NT2/D1 (cell line): Measurements from ENCODE around the gene GABRA4.

Experiments used
- SUZ12 ChIP-seq: IDR thresholded peaks from 2 replicates; pipeline ENCODE4 v1.6.1; 2011; ENCODE audit not compliant: insufficient read length, insufficient read depth; ENCODE audit errors: extremely low read depth
- YY1 ChIP-seq: IDR thresholded peaks from 2 replicates; pipeline ENCODE4 v1.6.1; 2011; ENCODE audit not compliant: insufficient read length, insufficient read depth
- ZNF274 ChIP-seq: IDR thresholded peaks from 2 replicates; pipeline ENCODE4 v1.6.1; 2011; ENCODE audit warnings: mild to moderate bottlenecking, low read depth, low read length

DNA sequence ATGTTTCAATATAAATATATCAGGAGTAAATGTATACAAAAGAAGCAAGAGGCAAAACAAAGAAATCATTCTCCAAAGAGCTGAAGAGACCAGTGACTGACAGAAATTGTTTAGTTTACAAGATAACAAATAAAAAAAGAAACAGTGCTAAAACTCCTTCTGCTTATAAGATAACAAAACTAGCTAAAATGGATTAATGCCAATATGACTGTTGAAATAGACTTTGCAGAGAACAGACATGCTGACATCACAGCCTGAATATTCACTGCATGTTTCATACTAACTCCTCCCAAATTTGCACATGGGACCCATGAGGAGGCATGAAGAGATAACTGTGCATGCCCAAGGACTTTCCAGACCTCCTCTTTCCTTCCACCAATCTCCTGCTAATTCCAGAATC is 6.2 kb upstream of the GABRA4 start:
- TF ChIP-seq YY1: no peak
- no peak for TF ChIP-seq ZNF274
- TF ChIP-seq SUZ12: no peak
